Stimulated activated CD8-positive, alpha-beta memory T cell treated with anti-CD3 and anti-CD28 coated beads, Interleukin-15, amount 100 ng/mL, for 4 hours (primary cell): ENCODE measurements around the gene ASTN2.

ENCODE experiments used
- DNase-seq, 2 donors: peaks; one replicate each; pipeline ENCODE4 v3.0.0-alpha.2; 2020; ENCODE audit warnings: low read depth in 2 of 2

ASTN2 gene

DNA sequence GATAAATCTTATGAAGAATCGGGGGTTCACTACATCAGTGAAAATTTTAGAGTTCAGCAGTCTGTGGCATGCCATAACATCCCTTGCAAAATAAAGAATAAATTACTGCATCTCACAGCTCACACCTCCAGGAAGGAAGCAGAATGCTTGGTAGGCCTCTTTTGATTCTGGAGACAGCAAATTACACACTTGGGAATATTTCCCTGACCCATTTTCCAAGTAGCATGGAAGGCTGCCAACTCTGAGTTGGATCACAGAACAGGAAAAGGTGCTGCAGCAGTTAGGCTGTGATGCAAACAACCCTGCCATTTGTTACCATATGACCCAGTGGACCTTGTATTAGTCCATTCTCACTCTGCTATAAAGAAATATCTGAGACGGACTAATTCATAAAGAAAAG, 293.5 kb downstream of the ASTN2 start:
- DNase-seq: no peak

- DNase-seq: no peak
Measured at GRCh38 chr9:117120061-117120460, 294.8 kb downstream of the ASTN2 start.

DNA sequence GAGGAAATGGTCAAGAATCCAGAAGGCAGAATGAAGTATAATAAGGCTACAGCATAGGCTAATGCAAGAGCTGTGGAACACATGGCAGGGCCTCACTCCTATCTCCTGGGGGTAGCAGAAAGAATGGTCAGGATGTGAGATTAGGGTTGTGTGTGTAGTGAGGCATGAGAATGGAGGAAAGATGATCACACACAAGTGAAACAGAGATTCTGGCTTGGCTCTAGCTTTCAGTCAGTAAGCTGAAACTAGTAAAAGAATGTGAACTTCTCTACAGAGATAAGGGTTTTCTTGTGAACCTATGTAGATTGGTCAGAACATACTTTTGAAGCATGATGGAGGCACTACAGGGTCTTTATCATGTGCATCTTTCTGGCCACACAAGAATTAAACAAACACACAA, 298.8 kb downstream of the ASTN2 start:
- no peak for DNase-seq

DNA sequence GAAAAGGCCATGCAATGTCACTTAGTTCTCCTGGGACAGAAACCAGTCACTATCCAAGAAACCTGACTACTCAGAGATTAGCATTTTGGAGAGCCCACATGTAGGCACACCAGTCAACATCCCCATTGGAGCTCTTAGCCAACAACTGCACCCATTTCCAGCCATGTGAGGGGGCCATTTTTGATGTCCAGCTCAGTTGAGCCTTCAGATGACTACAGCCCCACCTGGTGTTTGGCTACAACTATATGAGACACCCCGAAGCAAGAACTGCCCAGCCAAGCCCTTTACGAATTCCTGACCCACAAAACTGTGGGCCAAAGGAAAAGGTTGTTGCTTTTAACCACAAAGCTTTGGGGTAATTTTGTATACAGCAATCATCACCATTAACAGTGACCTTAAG, 300.1 kb downstream of the ASTN2 start:
- no peak for DNase-seq

DNA sequence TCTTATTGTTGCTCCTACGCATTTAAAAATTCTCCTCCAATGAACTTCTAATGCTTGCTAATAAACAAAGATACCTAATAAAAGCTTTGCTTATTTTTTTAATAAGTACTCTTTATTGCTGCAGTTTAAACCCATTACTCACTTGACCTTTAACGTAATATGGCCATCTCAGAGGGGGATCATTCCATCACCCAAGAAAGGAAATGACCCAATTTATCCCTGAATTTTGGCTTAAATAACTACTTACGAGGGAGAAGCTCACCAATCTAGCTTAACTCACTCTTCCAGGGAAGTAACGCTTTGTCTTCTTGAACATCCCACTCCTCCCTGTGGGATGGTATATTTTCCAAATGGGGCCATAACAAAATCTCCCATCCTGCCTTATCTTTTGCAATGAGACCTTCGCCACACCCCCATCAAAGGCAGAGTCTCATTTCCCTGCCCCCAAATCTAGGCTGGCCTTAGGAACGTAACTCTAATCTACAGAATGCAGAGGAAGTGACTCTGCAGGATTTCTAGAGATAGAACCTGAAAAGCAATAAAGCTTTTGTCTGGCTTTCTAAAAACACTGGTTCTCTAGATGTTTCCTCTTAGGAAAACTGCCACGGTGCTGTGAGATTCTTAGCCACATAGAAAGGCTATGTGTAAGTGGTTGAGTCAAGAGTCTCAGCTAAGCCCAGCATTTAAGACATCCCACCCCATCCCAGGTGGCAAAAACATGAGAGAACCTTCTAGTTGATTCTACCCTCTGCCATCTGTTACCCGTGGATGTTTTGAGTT, 310.0 kb downstream of the ASTN2 start:
- DNase-seq: no peak

DNA sequence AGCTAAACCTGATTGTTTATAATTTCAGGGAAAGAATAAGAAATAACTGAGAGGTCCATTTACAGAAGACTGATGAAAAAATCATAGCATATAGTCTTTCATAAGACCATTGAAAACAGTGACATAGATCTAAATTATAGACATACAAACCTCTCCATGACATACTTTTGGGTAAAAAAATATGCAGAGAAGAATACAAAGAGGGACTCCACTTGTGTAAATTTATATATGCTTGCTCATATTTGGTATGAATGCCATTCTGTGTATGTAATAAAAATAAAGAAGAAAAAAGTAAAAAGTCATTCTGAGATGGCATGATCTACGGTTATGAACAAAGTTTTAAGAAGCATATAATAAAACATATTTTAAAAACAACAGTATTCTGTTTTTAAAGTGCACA, 310.7 kb downstream of the ASTN2 start:
- no peak for DNase-seq

GRCh38 chr9:117103438-117104110, 311.3 kb downstream of the ASTN2 start:
- DNase-seq: no peak

- no peak for DNase-seq
Measured at GRCh38 chr9:117101008-117101407, 313.8 kb downstream of the ASTN2 start.

GRCh38 chr9:117098331-117098730, 316.5 kb downstream of the ASTN2 start:
- DNase-seq: no peak

- no peak for DNase-seq
Measured at GRCh38 chr9:117097761-117098160, 317.1 kb downstream of the ASTN2 start.

DNA sequence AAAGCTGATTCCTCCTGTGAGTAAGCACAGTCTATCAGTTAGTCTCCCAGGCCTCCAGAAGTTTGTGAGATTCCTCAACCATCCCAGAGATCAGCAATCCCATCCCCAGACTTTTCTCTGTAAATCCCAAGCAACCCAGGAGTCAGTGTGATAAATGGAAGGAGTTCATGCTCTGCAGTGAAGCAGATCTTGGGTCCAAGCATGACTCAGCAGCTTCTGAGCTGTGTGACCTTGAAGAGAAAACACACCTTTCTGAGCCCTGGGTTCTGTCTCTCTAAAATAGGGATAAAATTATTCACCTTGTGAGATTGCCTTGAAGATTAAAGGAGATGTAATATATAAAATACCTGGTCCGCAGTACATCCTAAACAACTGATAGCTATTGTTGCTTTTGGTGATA, 318.7 kb downstream of the ASTN2 start:
- no peak for DNase-seq

DNA sequence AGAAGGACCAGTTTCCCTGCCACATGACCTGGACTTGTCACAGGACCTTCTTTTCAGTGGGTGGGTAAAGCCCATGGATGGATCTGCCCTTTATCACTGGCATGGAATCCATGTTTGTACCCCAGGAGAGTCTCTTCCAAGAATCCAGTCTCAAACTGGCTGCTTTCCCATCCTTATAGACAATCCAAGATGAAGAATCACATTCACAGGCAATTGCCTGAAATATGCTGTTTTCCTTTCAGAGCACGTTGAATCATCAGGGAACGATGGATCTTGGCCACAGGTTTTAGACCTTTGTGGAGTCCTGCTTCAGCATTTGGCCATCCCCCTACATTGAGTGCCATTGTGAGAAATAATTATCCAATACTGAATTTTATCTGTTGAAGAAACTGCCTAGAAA, 319.8 kb downstream of the ASTN2 start:
- no peak for DNase-seq

- DNase-seq: no peak
Measured at GRCh38 chr9:117093891-117094844, 320.7 kb downstream of the ASTN2 start.

GRCh38 chr9:117092582-117092981, 322.3 kb downstream of the ASTN2 start:
- no peak for DNase-seq

GRCh38 chr9:117091529-117091928, 323.3 kb downstream of the ASTN2 start:
- no peak for DNase-seq

DNA sequence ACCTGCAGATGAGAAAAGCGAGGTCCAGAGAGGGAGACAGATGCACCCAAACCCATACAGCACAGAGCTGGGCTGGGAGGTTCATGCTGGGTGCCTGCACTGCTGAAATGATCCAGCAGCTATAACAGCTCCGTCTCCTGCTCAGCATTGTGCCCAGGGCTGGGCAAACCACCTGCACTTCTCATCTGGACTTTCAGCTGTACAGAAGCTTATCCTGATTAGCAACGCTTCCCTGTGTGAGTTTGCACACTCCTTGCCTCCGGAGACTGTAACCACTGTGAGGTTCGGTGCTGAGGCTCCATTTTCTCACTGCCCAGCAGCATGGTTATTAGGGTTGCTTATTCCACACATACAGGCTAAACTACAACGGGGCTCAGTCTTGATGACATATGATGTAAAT, 326.1 kb downstream of the ASTN2 start:
- DNase-seq: no peak

GRCh38 chr9:117088140-117088539, 326.7 kb downstream of the ASTN2 start:
- DNase-seq: no peak

DNA sequence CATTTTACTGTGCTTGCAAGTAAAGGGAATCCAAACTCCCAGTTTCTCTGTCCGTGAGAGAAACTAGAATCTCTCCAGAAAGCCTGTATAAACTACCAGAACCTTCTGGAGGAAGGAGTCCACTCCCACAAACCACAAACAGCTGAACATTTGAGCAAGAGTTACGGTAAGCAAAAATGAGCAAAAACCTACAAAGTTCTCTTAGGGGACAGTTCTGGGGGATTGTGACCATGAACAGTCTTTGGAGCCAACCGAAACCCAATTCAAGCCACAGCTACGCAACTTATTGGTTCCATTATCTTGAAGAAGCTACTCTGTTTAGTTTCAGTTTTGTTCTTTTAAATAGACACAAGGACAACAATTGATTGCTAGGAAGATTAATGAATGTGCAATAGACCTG, 330.6 kb downstream of the ASTN2 start:
- no peak for DNase-seq

DNA sequence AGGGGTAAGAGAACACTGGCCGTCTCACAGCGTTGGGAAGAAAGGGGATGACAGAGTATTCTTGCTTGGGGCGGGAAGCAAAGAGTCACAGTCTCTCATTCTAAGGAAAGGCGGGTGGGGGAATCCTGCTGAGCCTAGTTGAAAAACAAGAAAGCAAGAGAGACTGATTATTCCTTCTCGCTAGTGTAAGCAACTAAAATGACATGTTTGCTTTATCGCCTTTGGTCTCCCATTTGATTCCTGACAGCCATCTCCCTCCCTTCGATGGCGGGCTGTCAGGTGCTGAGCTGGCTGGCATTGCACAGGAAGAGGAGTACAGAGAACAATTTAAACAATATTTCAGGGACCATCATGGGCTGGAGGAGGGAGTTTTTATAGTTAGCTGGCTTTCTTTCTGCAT, 331.3 kb downstream of the ASTN2 start:
- DNase-seq: no peak

DNA sequence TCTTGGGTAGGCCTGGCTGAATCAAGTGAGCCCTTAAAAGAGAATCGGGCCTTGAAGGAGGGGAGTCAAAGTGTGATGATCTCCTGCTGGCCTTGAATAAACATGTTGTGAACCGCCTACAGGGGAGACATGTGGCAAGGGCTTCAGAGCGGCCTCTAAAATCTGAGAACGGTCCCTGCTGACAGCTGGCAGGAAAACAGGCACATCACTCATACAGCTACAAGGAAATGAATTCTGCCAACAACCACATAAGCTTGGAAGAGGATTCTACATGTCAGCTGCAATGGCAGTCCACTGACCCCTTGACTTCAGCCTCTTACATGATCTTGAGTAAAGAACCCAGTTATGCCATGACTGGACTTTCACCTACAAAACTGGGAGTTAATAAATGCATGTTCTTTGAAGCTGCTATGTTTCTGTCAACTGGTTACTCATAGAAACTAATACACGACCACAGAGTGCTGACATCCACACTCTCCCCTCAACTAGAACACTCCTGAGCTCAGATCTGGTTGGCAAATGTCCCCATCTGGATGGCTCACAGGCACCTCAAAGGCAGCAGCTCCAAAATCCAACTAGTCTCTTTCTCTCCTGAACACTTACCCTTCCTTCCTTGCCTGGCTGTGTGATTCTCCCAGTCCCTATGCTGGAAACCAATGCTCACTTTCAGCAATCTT, 333.1 kb downstream of the ASTN2 start:
- no peak for DNase-seq

- DNase-seq: no peak
Measured at GRCh38 chr9:117080765-117081390, 334.0 kb downstream of the ASTN2 start.
